Measurements from ENCODE around the gene SIRT7.

DNA sequence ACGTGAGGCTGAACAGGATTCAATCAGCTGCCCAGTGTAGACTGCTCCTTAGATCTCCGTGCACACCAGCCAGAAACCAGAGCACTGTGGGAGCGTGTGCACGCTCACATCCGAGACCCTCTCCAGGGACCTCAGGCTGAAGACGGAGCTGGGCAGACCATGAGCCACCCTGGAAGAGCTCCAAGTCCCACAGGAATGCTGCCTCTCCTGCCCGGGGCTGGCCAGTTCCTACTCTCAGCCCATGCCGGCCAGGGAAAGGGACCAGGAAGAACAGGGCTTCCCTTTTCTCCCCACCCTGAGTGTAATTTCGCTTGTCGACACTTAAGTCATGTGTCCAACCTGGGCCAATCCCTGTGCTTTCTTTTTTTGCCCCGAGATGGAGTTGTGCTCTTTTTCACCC lies 33.5 kb downstream of the SIRT7 start:
- TF ChIP-seq, protein P1, sequence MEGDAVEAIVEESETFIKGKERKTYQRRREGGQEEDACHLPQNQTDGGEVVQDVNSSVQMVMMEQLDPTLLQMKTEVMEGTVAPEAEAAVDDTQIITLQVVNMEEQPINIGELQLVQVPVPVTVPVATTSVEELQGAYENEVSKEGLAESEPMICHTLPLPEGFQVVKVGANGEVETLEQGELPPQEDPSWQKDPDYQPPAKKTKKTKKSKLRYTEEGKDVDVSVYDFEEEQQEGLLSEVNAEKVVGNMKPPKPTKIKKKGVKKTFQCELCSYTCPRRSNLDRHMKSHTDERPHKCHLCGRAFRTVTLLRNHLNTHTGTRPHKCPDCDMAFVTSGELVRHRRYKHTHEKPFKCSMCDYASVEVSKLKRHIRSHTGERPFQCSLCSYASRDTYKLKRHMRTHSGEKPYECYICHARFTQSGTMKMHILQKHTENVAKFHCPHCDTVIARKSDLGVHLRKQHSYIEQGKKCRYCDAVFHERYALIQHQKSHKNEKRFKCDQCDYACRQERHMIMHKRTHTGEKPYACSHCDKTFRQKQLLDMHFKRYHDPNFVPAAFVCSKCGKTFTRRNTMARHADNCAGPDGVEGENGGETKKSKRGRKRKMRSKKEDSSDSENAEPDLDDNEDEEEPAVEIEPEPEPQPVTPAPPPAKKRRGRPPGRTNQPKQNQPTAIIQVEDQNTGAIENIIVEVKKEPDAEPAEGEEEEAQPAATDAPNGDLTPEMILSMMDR (IDR thresholded peaks at IDR 0.05) = no peak
- no peak for TF ChIP-seq POLR2A (IDR thresholded peaks at IDR 0.05)

Measured in adrenal gland (tissue), 5 donors.